Cerebellar nuclear complex (tissue), 1 donor: ENCODE measurements around the gene SHH.

Experiments used
- DNase-seq, 2 experiments: peaks; one replicate each; lab custom pipeline; 2025; lab: John Stamatoyannopoulos, UW

Gene SHH

GRCh38 chr7:155806096-155806871, 6.0 kb downstream of the SHH start:
- DNase-seq, result no peak

DNA sequence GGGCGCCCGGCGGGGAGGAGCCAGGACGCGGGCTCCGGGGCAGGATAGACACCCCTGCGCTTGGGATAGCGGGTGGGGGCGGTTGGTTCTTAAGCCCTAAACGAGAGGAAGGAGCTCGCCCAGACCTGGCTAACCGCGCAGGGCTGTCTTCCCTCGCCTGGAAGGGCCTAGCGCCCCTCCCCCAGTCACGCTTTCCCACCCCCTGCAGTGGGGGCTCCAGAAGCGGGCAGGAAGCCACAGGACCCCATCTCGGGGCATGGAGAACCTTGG, 6.5 kb downstream of the SHH start:
- no peak for DNase-seq

- no peak for DNase-seq
These were observed 7.1 kb downstream of the SHH start for GRCh38 chr7:155804897-155805825.

DNA sequence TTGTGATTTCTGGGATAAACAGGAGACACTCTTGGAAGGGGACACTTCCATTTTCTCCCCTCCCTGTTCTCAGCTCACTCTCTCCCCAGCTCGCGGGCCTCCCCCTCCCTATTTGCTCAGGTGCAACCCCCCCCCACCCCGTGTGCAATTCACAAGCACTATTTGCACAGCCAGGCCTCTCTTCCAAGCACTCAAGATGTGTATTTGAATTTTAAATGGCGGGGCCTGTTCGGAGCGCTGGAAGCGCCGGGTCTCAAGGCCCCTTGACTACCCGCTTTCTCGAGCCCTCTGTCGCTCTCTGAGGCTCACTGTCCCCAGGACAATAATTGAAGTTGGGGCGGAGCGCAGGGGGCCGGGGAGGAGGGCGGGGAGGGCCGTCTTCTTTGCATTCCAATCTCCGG, 7.8 kb downstream of the SHH start:
- DNase-seq, result no peak

GRCh38 chr7:155803418-155804376, 8.6 kb downstream of the SHH start:
- DNase-seq, result no peak

DNA sequence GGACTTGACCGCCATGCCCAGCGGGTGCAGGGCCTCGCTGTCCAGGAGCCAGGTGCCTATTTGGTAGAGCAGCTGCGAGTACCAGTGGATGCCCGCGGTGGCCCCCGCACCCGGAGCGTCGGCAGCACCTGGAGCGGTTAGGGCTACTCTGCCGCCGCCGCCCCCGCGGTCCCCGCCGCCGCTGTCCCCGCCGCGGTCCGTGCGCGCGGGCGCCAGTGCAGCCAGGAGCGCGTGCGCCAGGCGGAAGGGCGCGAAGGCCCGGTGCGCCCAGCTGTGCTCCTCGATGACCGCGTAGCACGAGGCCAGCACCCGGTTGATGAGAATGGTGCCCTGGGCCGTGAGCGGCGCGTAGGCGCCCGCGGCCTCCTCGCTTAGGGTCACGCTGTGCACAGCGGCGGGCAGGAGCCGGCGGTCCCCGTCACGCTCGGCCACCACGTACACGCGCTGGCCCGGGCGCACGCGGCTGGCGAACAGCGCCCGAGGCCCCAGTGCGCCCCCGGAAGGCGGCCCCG, 9.3 kb downstream of the SHH start:
- DNase-seq, result no peak

DNA sequence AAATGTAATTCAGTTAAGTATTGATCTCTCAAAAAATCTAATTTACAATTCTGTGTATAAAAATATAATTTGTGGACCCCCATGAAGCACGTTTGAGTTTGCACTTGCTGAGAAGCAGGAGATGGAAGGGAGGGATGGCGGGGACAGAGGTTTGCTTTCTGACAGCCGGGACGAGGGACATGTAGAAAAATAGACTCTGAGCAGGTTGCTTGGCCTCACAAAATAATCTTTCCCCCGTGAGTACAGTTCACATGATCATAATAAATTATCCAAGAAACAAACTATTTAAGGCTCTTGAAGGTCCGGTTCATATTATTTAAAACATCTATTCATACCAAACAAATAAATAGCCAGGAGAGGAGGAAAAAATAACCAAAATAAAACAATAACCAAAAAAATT, 10.0 kb downstream of the SHH start:
- no peak for DNase-seq

GRCh38 chr7:155800741-155801267, 11.5 kb downstream of the SHH start:
- no peak for DNase-seq

DNA sequence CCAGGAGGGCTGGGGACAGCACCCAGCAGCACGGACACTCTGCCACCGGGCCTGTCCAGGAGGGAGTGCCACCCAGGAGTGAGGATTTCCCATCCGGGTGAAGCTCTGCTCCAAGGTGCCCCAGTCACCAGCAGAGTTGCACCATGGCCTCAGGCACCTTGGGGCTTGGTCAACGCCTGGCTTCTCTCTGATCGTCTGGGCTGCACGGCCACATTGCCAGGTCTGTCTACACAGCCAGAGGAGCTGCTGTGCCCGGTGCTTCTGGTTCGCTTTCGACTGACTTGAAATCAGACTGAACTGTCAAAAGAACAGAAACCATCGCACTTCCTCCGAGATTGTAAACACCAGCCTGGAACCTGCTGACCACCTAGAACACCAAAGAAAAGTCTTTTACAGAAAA, 12.0 kb downstream of the SHH start:
- DNase-seq, result no peak

DNA sequence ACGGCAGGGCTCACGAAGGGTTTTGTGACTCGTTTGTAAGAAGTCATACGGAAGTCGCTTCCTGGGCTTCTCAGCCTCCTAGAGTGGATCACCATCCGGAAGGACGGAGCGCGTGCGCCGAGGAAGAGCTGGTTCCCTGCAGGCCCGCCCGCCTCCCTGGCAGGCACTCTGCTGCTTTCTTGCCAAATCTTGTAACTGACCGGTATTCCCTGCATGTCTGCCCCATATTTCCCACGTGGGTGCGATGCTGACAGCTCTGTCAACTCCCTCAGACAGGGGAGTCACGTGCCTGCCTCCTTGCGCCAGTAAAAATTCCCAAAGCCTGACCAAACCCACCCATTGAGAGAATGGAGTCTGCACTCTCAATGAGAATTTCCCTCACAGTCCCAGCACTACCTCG, 12.7 kb downstream of the SHH start:
- no peak for DNase-seq

- no peak for DNase-seq
These were observed 13.4 kb downstream of the SHH start for GRCh38 chr7:155798673-155799439.

DNA sequence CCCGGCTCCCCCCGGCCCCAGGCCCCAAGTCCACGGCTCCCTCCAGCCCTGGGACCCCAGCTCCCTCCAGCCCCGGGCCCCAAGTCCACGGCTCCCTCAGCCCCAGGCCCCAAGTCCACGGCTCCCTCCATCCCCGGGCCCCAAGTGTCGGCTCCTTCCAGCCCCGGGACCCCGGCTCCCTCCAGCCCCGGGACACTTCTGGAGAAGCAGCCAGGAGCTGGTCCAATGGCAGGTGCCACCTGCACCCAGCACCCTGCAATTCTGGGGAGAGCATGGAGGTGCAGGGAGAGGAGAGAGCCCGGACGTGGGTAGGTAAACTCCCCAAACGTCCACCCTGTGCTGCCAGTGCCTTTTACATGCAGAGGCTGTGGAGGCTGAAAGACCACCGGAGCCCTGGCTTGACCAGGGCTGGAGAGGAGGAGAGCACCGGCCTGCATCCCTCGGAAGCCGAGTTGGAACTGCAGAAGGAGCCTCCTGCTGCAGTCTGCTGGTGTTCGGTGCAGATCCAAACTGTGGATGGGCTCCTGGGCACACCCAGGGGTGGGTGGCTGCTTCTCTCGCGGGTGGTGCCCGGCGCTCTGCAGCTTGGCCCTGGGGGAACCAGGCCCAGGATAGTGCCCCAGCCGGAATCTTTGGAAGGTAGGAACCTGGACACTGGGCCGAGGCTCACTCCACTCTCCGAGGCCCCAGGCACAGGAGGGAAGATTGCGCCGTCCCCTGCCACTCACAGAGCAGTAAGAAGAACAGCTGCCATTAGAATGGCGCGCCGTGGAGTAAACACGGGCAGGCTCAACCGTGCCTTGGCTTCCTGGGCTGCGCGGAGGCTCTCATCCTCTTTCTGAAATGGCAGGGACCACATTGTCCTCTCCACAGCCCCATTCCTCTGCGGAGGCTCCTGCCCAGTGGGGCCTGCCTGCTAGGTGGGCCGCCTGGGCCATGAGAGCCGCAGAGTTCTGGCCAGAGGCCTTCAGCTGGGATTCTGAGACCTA, 14.7 kb downstream of the SHH start:
- DNase-seq, result no peak

GRCh38 chr7:155796381-155797261, 15.6 kb downstream of the SHH start:
- DNase-seq, result no peak

DNA sequence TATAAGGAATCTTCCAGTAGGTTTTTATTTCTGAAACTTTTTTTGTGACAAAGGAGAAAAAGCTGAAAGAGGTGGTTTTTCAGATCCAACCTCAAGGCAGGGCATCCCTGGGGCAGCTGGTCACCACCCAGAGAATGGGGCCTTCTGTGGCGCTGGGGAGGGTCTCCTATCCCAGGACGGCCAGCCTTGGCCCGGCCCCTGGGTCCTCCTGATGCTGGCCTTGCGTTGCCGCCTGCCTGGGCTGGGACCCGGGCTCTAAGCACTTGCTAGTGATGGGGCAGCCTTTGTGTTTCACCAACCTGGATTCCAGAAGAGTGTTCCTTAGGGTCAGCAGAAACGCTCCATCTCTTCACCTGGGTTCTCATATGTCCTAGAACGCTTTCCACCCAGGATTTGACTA, 16.3 kb downstream of the SHH start:
- no peak for DNase-seq

- no peak for DNase-seq
These were observed 16.9 kb downstream of the SHH start for GRCh38 chr7:155795401-155795800.

DNA sequence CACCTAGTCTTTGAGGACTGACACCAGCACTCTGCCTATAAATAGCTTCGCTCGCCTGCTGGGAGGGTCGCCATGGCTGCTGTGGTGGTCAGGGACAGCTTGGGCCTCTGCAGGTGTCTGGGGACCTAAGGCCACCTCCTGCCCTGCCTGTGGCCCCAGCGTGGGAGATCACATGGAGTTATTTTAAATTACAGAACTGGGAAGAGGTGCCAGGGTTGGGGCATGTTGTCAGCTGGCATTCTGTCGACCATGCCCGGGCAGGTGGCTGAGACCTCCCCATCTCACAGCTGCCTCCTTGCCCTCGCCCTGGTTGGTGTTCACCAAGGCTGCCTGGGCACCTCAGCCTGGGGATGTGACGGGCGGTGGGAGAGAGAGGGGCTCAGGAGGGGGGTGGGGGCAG, 18.1 kb downstream of the SHH start:
- DNase-seq, result no peak

DNA sequence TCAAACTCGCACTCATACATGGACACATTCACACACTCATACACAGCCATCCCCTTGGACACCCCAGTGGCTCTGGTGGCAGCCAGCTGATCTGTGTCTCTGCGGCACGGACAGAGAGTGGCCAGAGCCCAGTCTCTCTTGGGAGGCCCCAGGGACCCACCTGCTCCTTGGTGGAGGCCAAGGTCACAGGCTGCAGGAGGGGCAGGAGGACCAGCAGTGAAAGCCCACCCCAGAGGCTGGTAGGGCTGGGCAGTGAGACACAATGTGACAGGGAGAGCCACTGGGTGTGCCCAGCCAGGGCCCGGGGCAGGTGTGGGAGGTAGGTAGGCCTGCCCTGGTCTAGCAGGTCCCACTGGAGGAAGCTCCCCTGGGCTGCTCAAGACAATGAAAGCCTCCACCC, 18.5 kb downstream of the SHH start:
- DNase-seq, result no peak

- DNase-seq, result no peak
These were observed 19.2 kb downstream of the SHH start for GRCh38 chr7:155792999-155793560.
